DMS114 treated with DMSO at 0.1 percent for 48 hours (cell line): Measurements from ENCODE around the gene ARHGEF28.

Source experiments
- DNase-seq: peaks from one replicate; lab custom pipeline; 2025; ENCODE audit not compliant: unreplicated experiment; lab: John Stamatoyannopoulos, UW

The ARHGEF28 gene

GRCh38 chr5:73770172-73771025 is 144.4 kb downstream of the ARHGEF28 start:
- no peak for DNase-seq

GRCh38 chr5:73774924-73775323 is 148.9 kb downstream of the ARHGEF28 start:
- no peak for DNase-seq

GRCh38 chr5:73776405-73776804 is 150.4 kb downstream of the ARHGEF28 start:
- no peak for DNase-seq

- no peak for DNase-seq
Measured at GRCh38 chr5:73777192-73777591, 151.2 kb downstream of the ARHGEF28 start.

GRCh38 chr5:73780302-73781080 is 154.5 kb downstream of the ARHGEF28 start:
- DNase-seq: no peak

- no peak for DNase-seq
Measured at GRCh38 chr5:73781107-73781768, 155.2 kb downstream of the ARHGEF28 start.

- peak; percentile 2 for DNase-seq
Measured at GRCh38 chr5:73783828-73784227, 157.8 kb downstream of the ARHGEF28 start.

GRCh38 chr5:73786043-73786831 is 160.2 kb downstream of the ARHGEF28 start:
- DNase-seq: no peak

GRCh38 chr5:73789851-73790281 is 163.9 kb downstream of the ARHGEF28 start:
- DNase-seq: no peak

GRCh38 chr5:73791389-73791788 is 165.4 kb downstream of the ARHGEF28 start:
- DNase-seq: no peak

GRCh38 chr5:73792687-73793320 is 166.8 kb downstream of the ARHGEF28 start:
- DNase-seq: peak; percentile 59

- DNase-seq: no peak
Measured at GRCh38 chr5:73793911-73794310, 167.9 kb downstream of the ARHGEF28 start.

- no peak for DNase-seq
Measured at GRCh38 chr5:73796164-73797131, 170.5 kb downstream of the ARHGEF28 start.

GRCh38 chr5:73797132-73797510 is 171.1 kb downstream of the ARHGEF28 start:
- no peak for DNase-seq

GRCh38 chr5:73799401-73799972 is 173.5 kb downstream of the ARHGEF28 start:
- no peak for DNase-seq

- DNase-seq: no peak
Measured at GRCh38 chr5:73801686-73802085, 175.7 kb downstream of the ARHGEF28 start.

GRCh38 chr5:73805449-73805848 is 179.5 kb downstream of the ARHGEF28 start:
- no peak for DNase-seq

- no peak for DNase-seq
Measured at GRCh38 chr5:73808911-73809310, 182.9 kb downstream of the ARHGEF28 start.

- no peak for DNase-seq
Measured at GRCh38 chr5:73810429-73810828, 184.4 kb downstream of the ARHGEF28 start.
